GM12874 (cell line): ENCODE measurements around the gene UNC13C.

Experiments
- CTCF ChIP-seq: IDR thresholded peaks from 2 replicates; pipeline ENCODE4 v1.5.1; 2011; ENCODE audit warnings: low read depth, mild to moderate bottlenecking, control low read depth, low read length, moderate library complexity; ENCODE audit not compliant: insufficient read depth

Gene UNC13C

GRCh38 chr15:54353726-54354125, 375.5 kb downstream of the UNC13C start:
- TF ChIP-seq CTCF: no peak

DNA sequence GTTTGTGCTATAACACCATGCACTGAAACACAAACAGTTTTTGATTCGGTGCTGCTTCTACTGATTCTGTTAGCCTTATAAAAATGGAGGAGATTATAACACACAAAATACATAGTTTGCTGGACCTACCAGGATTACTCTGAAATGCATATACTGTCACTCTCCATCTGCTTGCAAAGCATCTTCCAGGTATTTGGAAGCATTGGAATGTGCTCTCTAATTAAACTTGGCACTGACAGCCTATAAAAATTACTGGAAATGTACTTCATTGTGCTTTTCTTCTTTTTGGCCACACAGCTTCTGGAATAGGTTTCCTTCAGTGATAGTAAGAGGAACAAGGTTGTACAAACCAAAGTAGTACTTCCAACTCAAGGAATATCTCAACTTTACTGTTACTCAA, 376.1 kb downstream of the UNC13C start:
- TF ChIP-seq CTCF: no peak

DNA sequence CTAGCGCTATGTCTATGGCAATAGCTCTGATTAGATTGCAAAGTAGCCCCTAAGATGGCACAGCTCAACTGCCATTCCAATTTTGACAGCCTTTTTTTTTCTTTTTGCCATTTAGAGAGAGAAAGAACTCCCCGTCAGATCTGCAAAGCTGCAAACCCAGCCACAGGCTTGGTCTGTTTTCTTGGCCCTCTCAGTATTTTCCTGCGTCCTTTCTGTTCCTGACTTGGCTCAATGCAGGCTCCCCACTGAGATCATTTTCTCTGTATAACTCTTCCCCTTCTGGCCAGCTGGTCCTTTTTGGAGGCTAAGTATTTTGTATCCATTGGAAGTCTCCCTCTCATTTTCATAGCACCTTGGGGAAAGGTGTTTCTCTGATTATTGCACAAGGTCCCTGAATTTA, 386.7 kb downstream of the UNC13C start:
- no peak for TF ChIP-seq CTCF

DNA sequence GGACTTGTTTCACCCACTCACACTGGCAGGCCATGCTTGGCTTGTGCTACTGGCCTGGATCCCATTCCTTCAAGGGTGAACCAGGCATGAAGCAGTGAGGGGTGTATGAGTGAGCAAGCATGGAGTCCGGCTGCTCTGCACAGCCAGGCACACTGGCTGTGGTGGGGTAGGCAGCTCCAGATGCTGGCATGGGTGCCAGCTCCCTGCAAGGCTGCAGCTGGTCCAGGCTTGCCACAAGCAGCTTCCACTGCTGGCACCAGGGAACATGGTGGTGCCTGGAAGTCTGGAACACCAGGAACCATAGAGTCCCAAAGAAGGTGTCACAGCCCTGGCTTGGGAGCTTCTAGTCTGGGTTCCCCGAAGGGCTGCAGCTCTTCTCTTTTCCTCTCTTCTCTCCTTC, 395.1 kb downstream of the UNC13C start:
- TF ChIP-seq CTCF: no peak

GRCh38 chr15:54374184-54374952, 396.1 kb downstream of the UNC13C start:
- no peak for TF ChIP-seq CTCF

GRCh38 chr15:54387799-54388198, 409.6 kb downstream of the UNC13C start:
- no peak for TF ChIP-seq CTCF

- no peak for TF ChIP-seq CTCF
Measured at GRCh38 chr15:54388746-54389145, 410.5 kb downstream of the UNC13C start.
